GM10266 (cell line): ENCODE measurements around the gene UBP1.

Experiments used
- DNase-seq: peaks from one replicate; pipeline ENCODE4 v3.0.0; 2012; ENCODE audit errors: extremely low spot score
- CTCF ChIP-seq: IDR thresholded peaks from 2 replicates; pipeline ENCODE4 v1.5.1; 2012; ENCODE audit warnings: mild to moderate bottlenecking, low read depth; ENCODE audit not compliant: control insufficient read depth, insufficient read depth; ENCODE audit errors: missing control alignments

Gene UBP1

GRCh38 chr3:33373082-33373437, 67.1 kb downstream of the UBP1 start:
- DNase-seq = no peak
- TF ChIP-seq CTCF = no peak

GRCh38 chr3:33372218-33373081, 67.8 kb downstream of the UBP1 start:
- peak; percentile 51 for DNase-seq
- TF ChIP-seq CTCF = peak; percentile 92

GRCh38 chr3:33364531-33365128, 75.6 kb downstream of the UBP1 start:
- no peak for TF ChIP-seq CTCF
- DNase-seq = no peak

- DNase-seq = no peak
Measured at GRCh38 chr3:33364060-33364459, 76.1 kb downstream of the UBP1 start.

GRCh38 chr3:33363113-33363800, 76.9 kb downstream of the UBP1 start:
- TF ChIP-seq CTCF = no peak
- DNase-seq = no peak

More at GRCh38 chr3:33364060-33364459, 76.1 kb downstream of the UBP1 start:
- TF ChIP-seq CTCF = no peak

GRCh38 chr3:33360136-33360825, 79.9 kb downstream of the UBP1 start:
- TF ChIP-seq CTCF = no peak
- no peak for DNase-seq
